DMS 273 (cell line): ENCODE measurements around the gene PLAGL2.

ENCODE experiments used
- DNase-seq: peaks from one replicate; lab custom pipeline; 2025; ENCODE audit not compliant: unreplicated experiment; lab: John Stamatoyannopoulos, UW

PLAGL2 gene

GRCh38 chr20:32153771-32154170 lies 53.8 kb downstream of the PLAGL2 start:
- no peak for DNase-seq

GRCh38 chr20:32153156-32153665 lies 54.3 kb downstream of the PLAGL2 start:
- DNase-seq, result no peak

- no peak for DNase-seq
Measured at GRCh38 chr20:32152421-32153155, 55.0 kb downstream of the PLAGL2 start.

- DNase-seq, result no peak
Measured at GRCh38 chr20:32150291-32150848, 57.2 kb downstream of the PLAGL2 start.

GRCh38 chr20:32149566-32150170 lies 57.9 kb downstream of the PLAGL2 start:
- no peak for DNase-seq

- DNase-seq, result no peak
Measured at GRCh38 chr20:32144898-32145662, 62.5 kb downstream of the PLAGL2 start.

- no peak for DNase-seq
Measured at GRCh38 chr20:32142991-32143390, 64.6 kb downstream of the PLAGL2 start.
